Caki2 (cell line): Measurements from ENCODE around the gene SOCS4. TPM values are rescaled to one million over a fixed set of nuclear protein-coding genes. Genes with fewer than 3 reads are reported as not detected.
A peak's percentile ranks its signal among the peaks of the same experiment; 100 is the strongest.
"Not testable (repeated sequence)": the region's sequence is repeated elsewhere in the genome, so short reads cannot be mapped to it uniquely, and the experiment has no call there.

ENCODE experiments used
- DNase-seq: peaks from one replicate; pipeline ENCODE4 v3.0.0-alpha.2; 2015; ENCODE audit warnings: low read depth
- in situ Hi-C: cut with HindIII; loops from 2 replicates; pipeline ENCODE4 v1.10.0; 2016; ENCODE audit warnings: low sequenced_read_pairs, low pct_unique_long_range_greater_than_20kb, mixed read lengths
- total RNA-seq: library from RNA; depleted of rRNA; stranded (reverse); fragments of >200 nt; shearing (Covaris generic); gene quantifications from 2 replicates; pipeline ENCODE4 v1.2.3, GENCODE V29; 2014; ENCODE audit warnings: low replicate concordance

The SOCS4 gene
- total RNA-seq, 1 experiment from 2014 or later: 4.7 TPM

GRCh38 chr14:55047301-55048053 lies 20.4 kb downstream of the SOCS4 start:
- no peak for DNase-seq
- in situ Hi-C loops: no loop called here

- in situ Hi-C loops: no loop called here
- no peak for DNase-seq
These were observed 21.9 kb downstream of the SOCS4 start for GRCh38 chr14:55048900-55049436.

- in situ Hi-C loops: no loop called here
- DNase-seq: no peak
These were observed 24.1 kb downstream of the SOCS4 start for GRCh38 chr14:55051165-55051422.

- in situ Hi-C loops: no loop called here
- DNase-seq: peak; percentile 96
These were observed 24.6 kb downstream of the SOCS4 start, which contains the start of gene MAPK1IP1L for GRCh38 chr14:55051423-55052268. MAPK1IP1L (plus strand) TSS chr14:55051647; CDS start chr14:55061684, 10,037 bp downstream.

- DNase-seq: no peak
- in situ Hi-C loops: no loop called here
These were observed 25.4 kb downstream of the SOCS4 start for GRCh38 chr14:55052269-55052930.

GRCh38 chr14:55053018-55053417 lies 26.0 kb downstream of the SOCS4 start:
- in situ Hi-C loops: no loop called here
- no peak for DNase-seq

GRCh38 chr14:55053500-55053899 lies 26.5 kb downstream of the SOCS4 start:
- in situ Hi-C loops: no loop called here
- DNase-seq: no peak

- in situ Hi-C loops: no loop called here
- no peak for DNase-seq
These were observed 27.1 kb downstream of the SOCS4 start for GRCh38 chr14:55054098-55054497.

- in situ Hi-C loops: no loop called here
- DNase-seq: no peak
These were observed 30.9 kb downstream of the SOCS4 start for GRCh38 chr14:55057919-55058318.

- in situ Hi-C loops: no loop called here
- no peak for DNase-seq
These were observed 32.3 kb downstream of the SOCS4 start for GRCh38 chr14:55059333-55059732.

- no peak for DNase-seq
- in situ Hi-C loops: no loop called here
These were observed 35.7 kb downstream of the SOCS4 start for GRCh38 chr14:55062517-55063351.

GRCh38 chr14:55064896-55065295 lies 37.9 kb downstream of the SOCS4 start:
- in situ Hi-C loops, DNase-seq: not testable (repeated sequence)

- no peak for DNase-seq
- in situ Hi-C loops: no loop called here
These were observed 38.4 kb downstream of the SOCS4 start for GRCh38 chr14:55065411-55065810.

- DNase-seq: no peak
- in situ Hi-C loops: no loop called here
These were observed 39.2 kb downstream of the SOCS4 start for GRCh38 chr14:55066223-55066622.

- DNase-seq: no peak
- in situ Hi-C loops: no loop called here
These were observed 44.0 kb downstream of the SOCS4 start for GRCh38 chr14:55070981-55071411.

GRCh38 chr14:55071870-55072640 lies 45.0 kb downstream of the SOCS4 start:
- peak; percentile 78 for DNase-seq
- in situ Hi-C loops: no loop called here

GRCh38 chr14:55073856-55074255 lies 46.8 kb downstream of the SOCS4 start:
- in situ Hi-C loops: no loop called here
- no peak for DNase-seq
